Spleen (tissue), 11 donors: Measurements from ENCODE around the gene CTTN. TPM values are rescaled to one million over a fixed set of nuclear protein-coding genes. Genes with fewer than 3 reads are reported as not detected.

Experiments
- DNase-seq: peaks from one replicate; pipeline ENCODE4 v3.0.0-alpha.2; 2020
- H3K27ac ChIP-seq, 8 donors: fragments of 200-600 bp; sonication (generic) in 7 of 8; 1 replicate in 4 of 8; 2 replicates in 4 of 8; pipeline versions ENCODE4 v1.5.0 to v1.8.0; 2016 to 2021; ENCODE audit warnings: inconsistent platforms in 4 of 8, mild to moderate bottlenecking in 4 of 8, moderate library complexity in 1 of 8
- H3K27me3 ChIP-seq, 7 donors: fragments of 200-600 bp; sonication (generic) in 6 of 7; replicated peaks in 1 of 7; 1 replicate in 4 of 7; 2 replicates in 3 of 7; pipeline versions ENCODE4 v1.5.0 to v1.8.0; 2016 to 2021; ENCODE audit warnings: inconsistent platforms in 3 of 7, mild to moderate bottlenecking in 1 of 7
- H3K36me3 ChIP-seq, 6 donors: fragments of 200-600 bp; sonication (generic) in 5 of 6; 1 replicate in 4 of 6; 2 replicates in 2 of 6; pipeline versions ENCODE4 v1.5.0 to v1.8.0; 2016 to 2021; ENCODE audit warnings: inconsistent platforms in 2 of 6
- H3K4me1 ChIP-seq, 6 donors: fragments of 200-600 bp; sonication (generic) in 5 of 6; 1 replicate in 3 of 6; 2 replicates in 3 of 6; pipeline versions ENCODE4 v1.5.0 to v1.8.0; 2016 to 2021; ENCODE audit warnings: inconsistent platforms in 3 of 6
- H3K4me3 ChIP-seq, 8 donors: fragments of 200-600 bp; sonication (generic) in 7 of 8; 1 replicate in 4 of 8; 2 replicates in 4 of 8; pipeline versions ENCODE4 v1.5.0 to v1.8.0; 2016 to 2021; ENCODE audit warnings: inconsistent platforms in 4 of 8, mild to moderate bottlenecking in 4 of 8, moderate library complexity in 2 of 8
- H3K9me3 ChIP-seq, 8 donors: fragments of 200-600 bp; sonication (generic) in 7 of 8; 1 replicate in 4 of 8; 2 replicates in 4 of 8; pipeline versions ENCODE4 v1.5.0 to v1.8.0; 2016 to 2021; ENCODE audit warnings: inconsistent platforms in 4 of 8
- POLR2A ChIP-seq, 3 donors: fragments of 450-650 bp; IDR thresholded peaks; one replicate each; pipeline ENCODE4 v1.5.1; 2017; ENCODE audit warnings: antibody characterized with exemption in 3 of 3, mild to moderate bottlenecking in 1 of 3
- POLR2AphosphoS5 ChIP-seq, 3 donors: sonication (generic); formaldehyde crosslinking; IDR thresholded peaks; one replicate each; pipeline ENCODE4 v1.5.1; 2017; ENCODE audit warnings: antibody characterized with exemption in 3 of 3
- WGBS, 5 donors: extraction: QIAGEN DNeasy Blood & Tissue Kit in 3 of 5; methylation state at CpG; one replicate each; pipeline versions ENCODE4 v1.1.5 to v1.1.7; 2013 to 2018; 5-methylcytosine and 5-hydroxymethylcytosine counted together
- intact Hi-C: fragments of 100-400 bp; cut with DNase I; formaldehyde crosslinking; loops from one replicate; pipeline ENCODE4 v1.15.0; 2023; ENCODE audit warnings: low total_unique reads
- polyA plus RNA-seq, 3 donors: library from polyadenylated mRNA; stranded (reverse); fragments of 200-250 nt; gene quantifications; one replicate each; pipeline ENCODE4 v1.2.1, GENCODE V29; 2013
- total RNA-seq, 7 donors: library from RNA; depleted of rRNA in 3 of 7; stranded (reverse); fragments of >200 nt in 3 of 7; fragmentation: NEBNext Ultra II Directional in 4 of 7; extraction: Animal tissue kit (Norgen Biotek cat#: 25700) in 4 of 7; gene quantifications; one replicate each; pipeline versions ENCODE4 v1.1.0 to v1.2.1, GENCODE V29; 2016 to 2021
- TF ChIP-seq, protein P1 (sequence below), 11 experiments: fragments of 200-600 bp in 7 of 11; fragments of 450-650 bp in 4 of 11; sonication (generic) in 4 of 11; IDR thresholded peaks in 8 of 11; conservative IDR thresholded peaks in 3 of 11; 1 replicate in 7 of 11; 2 replicates in 4 of 11; pipeline versions ENCODE4 v1.4.0 to v1.8.0; 2016 to 2021; ENCODE audit warnings: antibody characterized with exemption in 11 of 11, inconsistent platforms in 4 of 11, mild to moderate bottlenecking in 1 of 11
- donor health status: healthy with polysubstance abuse.
- donor health status: DM: no; HTN: no; CAD: no; lungs with moderate emphysema.
- donor health status: DM: no; HTN: no; CAD: no.
- donor health status: Bipolar disorder and iron deficiency.
- donor health status: healthy.
- donor health status: DM: no; HTN: no; CAD: no.
- donor health status: DM: yes; HTN: yes; CAD: no.

The CTTN gene
- total and polyA plus RNA-seq, 10 donors: 18.4 to 149 (median 98.4) TPM

DNA sequence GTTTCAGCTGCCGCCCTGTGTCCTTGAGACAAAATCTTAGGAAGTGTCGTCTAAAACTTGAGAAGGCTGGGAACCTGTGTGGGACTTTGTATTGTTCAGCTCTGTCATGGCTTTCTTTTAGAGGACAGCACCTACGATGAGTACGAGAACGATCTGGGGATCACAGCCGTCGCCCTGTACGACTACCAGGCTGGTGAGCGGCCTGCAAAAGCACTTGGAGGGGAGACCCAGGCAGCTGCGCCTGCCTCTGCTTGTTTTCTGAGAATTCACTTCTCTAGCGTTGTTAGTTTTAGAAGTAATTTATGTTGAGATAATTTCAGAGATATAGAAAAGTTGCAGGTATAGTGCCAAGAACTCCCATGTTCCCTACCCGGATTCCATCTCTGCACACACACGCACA, 35.2 kb downstream of the CTTN start:
- intact Hi-C loops: no loop called here
- H3K36me3 ChIP-seq: peaks cover 0 to 99% (median 49%) of the 10 kb centered on the region in 6 donors
- peaks cover 0 to 80% (median 0%) of the 10 kb centered on the region in 7 donors for H3K27me3 ChIP-seq
- H3K9me3 ChIP-seq: no peaks in the 10 kb centered on the region
- TF ChIP-seq POLR2A (IDR thresholded peaks at IDR 0.05) (no peak), POLR2AphosphoS5 (IDR thresholded peaks at IDR 0.05) (no peak)
- TF ChIP-seq, protein P1, sequence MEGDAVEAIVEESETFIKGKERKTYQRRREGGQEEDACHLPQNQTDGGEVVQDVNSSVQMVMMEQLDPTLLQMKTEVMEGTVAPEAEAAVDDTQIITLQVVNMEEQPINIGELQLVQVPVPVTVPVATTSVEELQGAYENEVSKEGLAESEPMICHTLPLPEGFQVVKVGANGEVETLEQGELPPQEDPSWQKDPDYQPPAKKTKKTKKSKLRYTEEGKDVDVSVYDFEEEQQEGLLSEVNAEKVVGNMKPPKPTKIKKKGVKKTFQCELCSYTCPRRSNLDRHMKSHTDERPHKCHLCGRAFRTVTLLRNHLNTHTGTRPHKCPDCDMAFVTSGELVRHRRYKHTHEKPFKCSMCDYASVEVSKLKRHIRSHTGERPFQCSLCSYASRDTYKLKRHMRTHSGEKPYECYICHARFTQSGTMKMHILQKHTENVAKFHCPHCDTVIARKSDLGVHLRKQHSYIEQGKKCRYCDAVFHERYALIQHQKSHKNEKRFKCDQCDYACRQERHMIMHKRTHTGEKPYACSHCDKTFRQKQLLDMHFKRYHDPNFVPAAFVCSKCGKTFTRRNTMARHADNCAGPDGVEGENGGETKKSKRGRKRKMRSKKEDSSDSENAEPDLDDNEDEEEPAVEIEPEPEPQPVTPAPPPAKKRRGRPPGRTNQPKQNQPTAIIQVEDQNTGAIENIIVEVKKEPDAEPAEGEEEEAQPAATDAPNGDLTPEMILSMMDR (IDR thresholded peaks at IDR 0.05 in 8 of 11, conservative IDR thresholded peaks at IDR 0.05 in 3 of 11): no peak
- H3K27ac ChIP-seq: no peak overlapping the region
- H3K4me1 ChIP-seq: peaks cover 0 to 15% (median 0%) of the 10 kb centered on the region in 6 donors
- H3K4me3 ChIP-seq: no peak overlapping the region
- 89 to 96% (median 94%) methylated on average over 13 of the region's 13 CpGs for whole genome bisulfite sequencing, 5 donors
- no peak for DNase-seq

GRCh38 chr11:70433966-70434812, 35.9 kb downstream of the CTTN start:
- DNase-seq: no peak
- Histone ChIP-seq H3K27ac (no peak overlapping the region), H3K4me3 (no peak overlapping the region), H3K36me3 (peaks cover 0 to 99% (median 49%) of the 10 kb centered on the region in 6 donors), H3K27me3 (peaks cover 0 to 74% (median 0%) of the 10 kb centered on the region in 7 donors), H3K9me3 (no peaks in the 10 kb centered on the region), H3K4me1 (peaks cover 0 to 19% (median 0%) of the 10 kb centered on the region in 6 donors)
- TF ChIP-seq, protein P1 (IDR thresholded peaks at IDR 0.05 in 8 of 11, conservative IDR thresholded peaks at IDR 0.05 in 3 of 11): no peak
- TF ChIP-seq POLR2AphosphoS5 (IDR thresholded peaks at IDR 0.05) (no peak), POLR2A (IDR thresholded peaks at IDR 0.05) (no peak)
- WGBS, 5 donors: 82 to 91% (median 85%) methylated on average over 33 to 36 of the region's 36 CpGs
- intact Hi-C loops: no loop called here

DNA sequence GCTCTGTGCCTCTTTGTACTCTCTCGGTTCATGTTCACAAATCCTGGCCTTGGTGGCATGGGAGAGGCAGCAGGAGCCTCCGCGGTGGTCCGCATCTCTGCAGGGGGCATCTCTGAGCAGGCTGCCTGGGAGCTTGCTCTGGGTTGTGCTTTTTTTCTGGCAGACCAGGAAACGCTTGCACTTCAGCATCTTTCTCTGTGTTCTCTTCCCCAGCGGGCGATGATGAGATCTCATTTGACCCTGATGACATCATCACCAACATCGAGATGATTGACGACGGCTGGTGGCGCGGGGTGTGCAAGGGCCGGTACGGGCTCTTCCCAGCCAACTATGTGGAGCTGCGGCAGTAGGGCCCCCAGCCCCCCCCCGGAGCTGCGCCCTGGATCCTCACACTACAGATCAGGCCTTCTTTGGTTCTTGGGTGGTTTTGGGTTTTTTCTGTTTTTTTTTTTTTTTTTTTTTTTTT, 36.5 kb downstream of the CTTN start:
- 79 to 93% (median 90%) methylated on average over 17 of the region's 17 CpGs for WGBS, 5 donors
- intact Hi-C loops: no loop called here
- Histone ChIP-seq H3K4me1 (peaks cover 0 to 19% (median 0%) of the 10 kb centered on the region in 6 donors), H3K27me3 (peaks cover 0 to 74% (median 0%) of the 10 kb centered on the region in 7 donors), H3K9me3 (no peaks in the 10 kb centered on the region), H3K4me3 (no peak overlapping the region), H3K27ac (no peak overlapping the region), H3K36me3 (peaks cover 0 to 92% (median 47%) of the 10 kb centered on the region in 6 donors)
- no peak for DNase-seq
- no peak for TF ChIP-seq POLR2AphosphoS5 (IDR thresholded peaks at IDR 0.05)
- TF ChIP-seq POLR2A (IDR thresholded peaks at IDR 0.05): no peak
- TF ChIP-seq, protein P1 (IDR thresholded peaks at IDR 0.05 in 8 of 11, conservative IDR thresholded peaks at IDR 0.05 in 3 of 11): no peak

DNA sequence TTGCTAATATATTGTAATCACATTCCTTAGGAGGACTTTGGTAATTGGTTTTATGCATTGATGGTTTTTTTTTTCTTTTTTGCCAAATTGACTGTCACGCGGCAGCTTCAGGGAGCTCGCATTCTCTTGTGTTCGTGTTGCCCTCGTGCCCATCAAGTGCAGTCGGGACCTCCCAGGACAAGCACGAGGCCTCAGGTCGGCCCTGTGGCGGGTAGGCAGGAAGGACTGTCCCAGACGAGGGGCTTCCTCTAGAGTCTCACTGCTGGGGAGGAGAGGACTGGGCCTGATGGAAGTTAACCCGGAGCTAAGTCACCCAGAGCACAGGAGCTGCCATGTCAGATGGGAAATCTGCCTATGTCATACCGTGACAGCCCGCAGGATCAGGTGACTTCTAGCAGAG, 37.0 kb downstream of the CTTN start:
- Histone ChIP-seq H3K27ac (no peak overlapping the region), H3K27me3 (peaks cover 0 to 74% (median 0%) of the 10 kb centered on the region in 7 donors), H3K36me3 (peaks cover 0 to 87% (median 45%) of the 10 kb centered on the region in 6 donors), H3K4me3 (no peak overlapping the region), H3K4me1 (peaks cover 0 to 19% (median 0%) of the 10 kb centered on the region in 6 donors), H3K9me3 (no peaks in the 10 kb centered on the region)
- intact Hi-C loops: no loop called here
- DNase-seq: no peak
- 87 to 92% (median 89%) methylated on average over 10 to 13 of the region's 13 CpGs for WGBS, 5 donors
- TF ChIP-seq, protein P1 (IDR thresholded peaks at IDR 0.05 in 8 of 11, conservative IDR thresholded peaks at IDR 0.05 in 3 of 11): no peak
- TF ChIP-seq POLR2AphosphoS5 (IDR thresholded peaks at IDR 0.05) (no peak), POLR2A (IDR thresholded peaks at IDR 0.05) (no peak)
